HepG2 (cell line): ENCODE measurements around the gene PLEKHG4. TPM values are rescaled to one million over a fixed set of nuclear protein-coding genes. Genes with fewer than 3 reads are reported as not detected.

Source experiments
- CEBPG ChIP-seq: IDR thresholded peaks from 2 replicates; pipeline ENCODE4 v1.6.1; 2016
- HNF4G ChIP-seq, 2 experiments: sonication (generic) in 1 of 2; formaldehyde crosslinking in 1 of 2; IDR thresholded peaks; 2 replicates each; pipeline versions ENCODE4 v1.4.0 to v1.6.1; 2011 to 2020; ENCODE audit warnings: borderline replicate concordance in 2 of 2, low read depth in 2 of 2, mild to moderate bottlenecking in 2 of 2, low read length in 1 of 2, missing genetic modification reagents in 1 of 2, moderate library complexity in 1 of 2
- JDP2 ChIP-seq: sonication (generic); formaldehyde crosslinking; IDR thresholded peaks from 2 replicates; pipeline ENCODE4 v1.8.1; 2022; ENCODE audit warnings: missing genetic modification reagents, borderline replicate concordance
- LCORL ChIP-seq, 2 experiments: fragments of 450-650 bp in 1 of 2; sonication (generic) in 1 of 2; formaldehyde crosslinking in 1 of 2; IDR thresholded peaks; 2 replicates each; pipeline versions ENCODE4 v1.5.0 to v1.6.1; 2017 to 2020; ENCODE audit warnings: antibody characterized with exemption in 1 of 2, missing genetic modification reagents in 1 of 2
- NFIC ChIP-seq: IDR thresholded peaks from 2 replicates; pipeline ENCODE4 v1.6.1; 2012; ENCODE audit warnings: mild to moderate bottlenecking, low read length, inconsistent platforms
- RFX1 ChIP-seq: fragments of 450-650 bp; IDR thresholded peaks from 2 replicates; pipeline ENCODE4 v1.6.1; 2017
- SP140L ChIP-seq: sonication (generic); formaldehyde crosslinking; IDR thresholded peaks from 2 replicates; pipeline ENCODE4 v1.4.0; 2020; ENCODE audit warnings: missing genetic modification reagents, borderline replicate concordance
- ZNF253 ChIP-seq: sonication (generic); formaldehyde crosslinking; IDR thresholded peaks from 2 replicates; pipeline ENCODE4 v1.8.0; 2022; ENCODE audit warnings: mild to moderate bottlenecking, missing genetic modification reagents, borderline replicate concordance
- ZNF33A ChIP-seq: sonication (generic); formaldehyde crosslinking; IDR thresholded peaks from 2 replicates; pipeline ENCODE4 v1.5.1; 2020; ENCODE audit warnings: missing genetic modification reagents, mild to moderate bottlenecking, moderate library complexity, borderline replicate concordance
- ZNF749 ChIP-seq: sonication (generic); formaldehyde crosslinking; IDR thresholded peaks from 2 replicates; pipeline ENCODE4 v1.8.0; 2022; ENCODE audit warnings: mild to moderate bottlenecking, missing genetic modification reagents, moderate library complexity, borderline replicate concordance
- polyA plus RNA-seq, 8 experiments: library from polyadenylated mRNA; depleted of rRNA in 3 of 8; stranded (reverse) in 7 of 8; unstranded in 1 of 8; fragments of >200 nt; fragmentation: Illumina TruSeq in 4 of 8; extraction: Trizol in 4 of 8; gene quantifications; 2 replicates each; pipeline versions ENCODE4 v1.2.1 to v1.2.3, GENCODE V29; 2011 to 2016; ENCODE audit warnings: low read depth in 4 of 8, missing spikeins in 1 of 8, mixed read lengths in 1 of 8; ENCODE audit not compliant: insufficient read depth in 1 of 8
- total RNA-seq, 5 experiments: library from RNA; depleted of rRNA; stranded (reverse); fragments of >200 nt; fragmentation: Illumina TruSeq; extraction: Trizol; gene quantifications; 2 replicates each; pipeline ENCODE4 v1.2.3, GENCODE V29; 2016; ENCODE audit warnings: low read depth in 1 of 5
- TF ChIP-seq, protein P1 (sequence below): sonication (generic); formaldehyde crosslinking; IDR thresholded peaks from 2 replicates; pipeline ENCODE4 v1.5.1; 2020; ENCODE audit warnings: mild to moderate bottlenecking, missing genetic modification reagents, moderate library complexity
- TF ChIP-seq, protein P2 (sequence below), 2 experiments: fragments of 450-650 bp in 1 of 2; sonication (generic) in 1 of 2; formaldehyde crosslinking; IDR thresholded peaks; 2 replicates each; pipeline versions ENCODE4 v1.5.0 to v1.8.0; 2020 to 2022; ENCODE audit warnings: mild to moderate bottlenecking in 1 of 2, missing genetic modification reagents in 1 of 2
- TF ChIP-seq, protein P3 (sequence below): sonication (generic); formaldehyde crosslinking; IDR thresholded peaks from 2 replicates; pipeline ENCODE4 v1.4.0; 2020; ENCODE audit warnings: missing genetic modification reagents
- TF ChIP-seq, protein P4 (sequence below): sonication (generic); formaldehyde crosslinking; IDR thresholded peaks from 2 replicates; pipeline ENCODE4 v1.8.0; 2023; ENCODE audit warnings: mild to moderate bottlenecking, missing genetic modification reagents
- TF ChIP-seq, protein P5 (sequence below): sonication (generic); formaldehyde crosslinking; IDR thresholded peaks from 2 replicates; pipeline ENCODE4 v1.9.0; 2021; ENCODE audit warnings: missing genetic modification reagents, borderline replicate concordance
- TF ChIP-seq, protein P6 (sequence below): sonication (generic); formaldehyde crosslinking; IDR thresholded peaks from 2 replicates; pipeline ENCODE4 v1.8.0; 2022; ENCODE audit warnings: mild to moderate bottlenecking, missing genetic modification reagents, moderate library complexity
- TF ChIP-seq, protein P7 (sequence below): sonication (generic); formaldehyde crosslinking; IDR thresholded peaks from 2 replicates; pipeline ENCODE4 v1.5.0; 2020; ENCODE audit warnings: missing genetic modification reagents

PLEKHG4 gene
- total and polyA plus RNA-seq, 2 of the 13 experiments (the other 11 are each of a cell fraction or from before 2014, with no cell fraction given), result 7.1 to 13.6 TPM

DNA sequence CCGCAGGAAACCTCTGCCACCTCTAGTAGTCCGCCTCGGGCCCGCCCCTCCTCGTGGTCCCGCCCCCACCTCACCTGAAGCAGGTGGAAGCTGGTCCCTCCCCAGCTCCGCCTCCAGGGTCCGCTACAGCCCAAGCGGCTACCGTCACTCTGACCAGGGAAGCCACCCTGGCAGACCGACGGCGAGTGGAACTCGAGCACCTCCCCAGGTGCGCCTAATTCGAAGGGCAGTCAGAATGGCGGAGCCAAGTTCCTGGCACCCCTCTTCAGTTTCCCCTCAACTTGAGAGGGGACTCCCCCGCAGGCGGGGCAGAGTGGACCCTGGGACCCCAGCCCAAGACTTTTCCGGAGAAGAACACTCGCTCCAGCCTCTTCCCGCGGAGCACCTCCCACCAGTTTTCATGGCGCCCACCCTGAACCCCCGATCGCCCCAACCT lies 32.6 kb upstream of the PLEKHG4 start (continued):
- TF ChIP-seq, protein P1, sequence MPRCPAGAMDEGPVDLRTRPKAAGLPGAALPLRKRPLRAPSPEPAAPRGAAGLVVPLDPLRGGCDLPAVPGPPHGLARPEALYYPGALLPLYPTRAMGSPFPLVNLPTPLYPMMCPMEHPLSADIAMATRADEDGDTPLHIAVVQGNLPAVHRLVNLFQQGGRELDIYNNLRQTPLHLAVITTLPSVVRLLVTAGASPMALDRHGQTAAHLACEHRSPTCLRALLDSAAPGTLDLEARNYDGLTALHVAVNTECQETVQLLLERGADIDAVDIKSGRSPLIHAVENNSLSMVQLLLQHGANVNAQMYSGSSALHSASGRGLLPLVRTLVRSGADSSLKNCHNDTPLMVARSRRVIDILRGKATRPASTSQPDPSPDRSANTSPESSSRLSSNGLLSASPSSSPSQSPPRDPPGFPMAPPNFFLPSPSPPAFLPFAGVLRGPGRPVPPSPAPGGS (CRISPR knock-in tag), result no peak
- TF ChIP-seq, protein P2, sequence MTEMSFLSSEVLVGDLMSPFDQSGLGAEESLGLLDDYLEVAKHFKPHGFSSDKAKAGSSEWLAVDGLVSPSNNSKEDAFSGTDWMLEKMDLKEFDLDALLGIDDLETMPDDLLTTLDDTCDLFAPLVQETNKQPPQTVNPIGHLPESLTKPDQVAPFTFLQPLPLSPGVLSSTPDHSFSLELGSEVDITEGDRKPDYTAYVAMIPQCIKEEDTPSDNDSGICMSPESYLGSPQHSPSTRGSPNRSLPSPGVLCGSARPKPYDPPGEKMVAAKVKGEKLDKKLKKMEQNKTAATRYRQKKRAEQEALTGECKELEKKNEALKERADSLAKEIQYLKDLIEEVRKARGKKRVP (CRISPR knock-in tag; IDR thresholded peaks at IDR 0.05), result 0 out of 4 replicates have a peak, but pooled peaks of 1 of the 2 experiments have one; percentile 10
- TF ChIP-seq SP140L (CRISPR knock-in tag) (no peak), JDP2 (CRISPR knock-in tag) (no peak), RFX1 (no peak), ZNF749 (CRISPR knock-in tag) (no peak), HNF4G (IDR thresholded peaks at IDR 0.05; ENCODE audit: borderline replicate concordance, low read depth, low read length) (no peak), HNF4G (CRISPR knock-in tag; IDR thresholded peaks at IDR 0.05; ENCODE audit: borderline replicate concordance, low read depth) (no peak), NFIC (no peak), CEBPG (CRISPR knock-in tag) (no peak), ZNF33A (no peak), ZNF253 (no peak), LCORL (IDR thresholded peaks at IDR 0.05) (no peak), LCORL (CRISPR knock-in tag; IDR thresholded peaks at IDR 0.05) (no peak)
- TF ChIP-seq, protein P3, sequence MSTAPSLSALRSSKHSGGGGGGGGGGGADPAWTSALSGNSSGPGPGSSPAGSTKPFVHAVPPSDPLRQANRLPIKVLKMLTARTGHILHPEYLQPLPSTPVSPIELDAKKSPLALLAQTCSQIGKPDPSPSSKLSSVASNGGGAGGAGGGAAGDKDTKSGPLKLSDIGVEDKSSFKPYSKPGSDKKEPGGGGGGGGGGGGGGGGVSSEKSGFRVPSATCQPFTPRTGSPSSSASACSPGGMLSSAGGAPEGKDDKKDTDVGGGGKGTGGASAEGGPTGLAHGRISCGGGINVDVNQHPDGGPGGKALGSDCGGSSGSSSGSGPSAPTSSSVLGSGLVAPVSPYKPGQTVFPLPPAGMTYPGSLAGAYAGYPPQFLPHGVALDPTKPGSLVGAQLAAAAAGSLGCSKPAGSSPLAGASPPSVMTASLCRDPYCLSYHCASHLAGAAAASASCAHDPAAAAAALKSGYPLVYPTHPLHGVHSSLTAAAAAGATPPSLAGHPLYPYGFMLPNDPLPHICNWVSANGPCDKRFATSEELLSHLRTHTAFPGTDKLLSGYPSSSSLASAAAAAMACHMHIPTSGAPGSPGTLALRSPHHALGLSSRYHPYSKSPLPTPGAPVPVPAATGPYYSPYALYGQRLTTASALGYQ, result no peak
- TF ChIP-seq, protein P4, sequence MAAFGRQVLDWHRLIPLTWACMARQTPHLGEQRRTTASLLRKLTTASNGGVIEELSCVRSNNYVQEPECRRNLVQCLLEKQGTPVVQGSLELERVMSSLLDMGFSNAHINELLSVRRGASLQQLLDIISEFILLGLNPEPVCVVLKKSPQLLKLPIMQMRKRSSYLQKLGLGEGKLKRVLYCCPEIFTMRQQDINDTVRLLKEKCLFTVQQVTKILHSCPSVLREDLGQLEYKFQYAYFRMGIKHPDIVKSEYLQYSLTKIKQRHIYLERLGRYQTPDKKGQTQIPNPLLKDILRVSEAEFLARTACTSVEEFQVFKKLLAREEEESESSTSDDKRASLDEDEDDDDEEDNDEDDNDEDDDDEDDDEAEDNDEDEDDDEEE (CRISPR knock-in tag), result no peak
- TF ChIP-seq, protein P5, sequence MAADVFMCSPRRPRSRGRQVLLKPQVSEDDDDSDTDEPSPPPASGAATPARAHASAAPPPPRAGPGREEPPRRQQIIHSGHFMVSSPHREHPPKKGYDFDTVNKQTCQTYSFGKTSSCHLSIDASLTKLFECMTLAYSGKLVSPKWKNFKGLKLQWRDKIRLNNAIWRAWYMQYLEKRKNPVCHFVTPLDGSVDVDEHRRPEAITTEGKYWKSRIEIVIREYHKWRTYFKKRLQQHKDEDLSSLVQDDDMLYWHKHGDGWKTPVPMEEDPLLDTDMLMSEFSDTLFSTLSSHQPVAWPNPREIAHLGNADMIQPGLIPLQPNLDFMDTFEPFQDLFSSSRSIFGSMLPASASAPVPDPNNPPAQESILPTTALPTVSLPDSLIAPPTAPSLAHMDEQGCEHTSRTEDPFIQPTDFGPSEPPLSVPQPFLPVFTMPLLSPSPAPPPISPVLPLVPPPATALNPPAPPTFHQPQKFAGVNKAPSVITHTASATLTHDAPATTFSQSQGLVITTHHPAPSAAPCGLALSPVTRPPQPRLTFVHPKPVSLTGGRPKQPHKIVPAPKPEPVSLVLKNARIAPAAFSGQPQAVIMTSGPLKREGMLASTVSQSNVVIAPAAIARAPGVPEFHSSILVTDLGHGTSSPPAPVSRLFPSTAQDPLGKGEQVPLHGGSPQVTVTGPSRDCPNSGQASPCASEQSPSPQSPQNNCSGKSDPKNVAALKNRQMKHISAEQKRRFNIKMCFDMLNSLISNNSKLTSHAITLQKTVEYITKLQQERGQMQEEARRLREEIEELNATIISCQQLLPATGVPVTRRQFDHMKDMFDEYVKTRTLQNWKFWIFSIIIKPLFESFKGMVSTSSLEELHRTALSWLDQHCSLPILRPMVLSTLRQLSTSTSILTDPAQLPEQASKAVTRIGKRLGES (CRISPR knock-in tag), result no peak
- TF ChIP-seq, protein P6, sequence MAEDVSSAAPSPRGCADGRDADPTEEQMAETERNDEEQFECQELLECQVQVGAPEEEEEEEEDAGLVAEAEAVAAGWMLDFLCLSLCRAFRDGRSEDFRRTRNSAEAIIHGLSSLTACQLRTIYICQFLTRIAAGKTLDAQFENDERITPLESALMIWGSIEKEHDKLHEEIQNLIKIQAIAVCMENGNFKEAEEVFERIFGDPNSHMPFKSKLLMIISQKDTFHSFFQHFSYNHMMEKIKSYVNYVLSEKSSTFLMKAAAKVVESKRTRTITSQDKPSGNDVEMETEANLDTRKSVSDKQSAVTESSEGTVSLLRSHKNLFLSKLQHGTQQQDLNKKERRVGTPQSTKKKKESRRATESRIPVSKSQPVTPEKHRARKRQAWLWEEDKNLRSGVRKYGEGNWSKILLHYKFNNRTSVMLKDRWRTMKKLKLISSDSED (CRISPR knock-in tag), result 0 out of 2 replicates have a peak, but pooled peaks have one; percentile 29
- TF ChIP-seq, protein P7, sequence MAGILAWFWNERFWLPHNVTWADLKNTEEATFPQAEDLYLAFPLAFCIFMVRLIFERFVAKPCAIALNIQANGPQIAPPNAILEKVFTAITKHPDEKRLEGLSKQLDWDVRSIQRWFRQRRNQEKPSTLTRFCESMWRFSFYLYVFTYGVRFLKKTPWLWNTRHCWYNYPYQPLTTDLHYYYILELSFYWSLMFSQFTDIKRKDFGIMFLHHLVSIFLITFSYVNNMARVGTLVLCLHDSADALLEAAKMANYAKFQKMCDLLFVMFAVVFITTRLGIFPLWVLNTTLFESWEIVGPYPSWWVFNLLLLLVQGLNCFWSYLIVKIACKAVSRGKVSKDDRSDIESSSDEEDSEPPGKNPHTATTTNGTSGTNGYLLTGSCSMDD (CRISPR knock-in tag), result no peak
